PC-9 (cell line): ENCODE measurements around the gene IL4I1. TPM values are rescaled to one million over a fixed set of nuclear protein-coding genes. Genes with fewer than 3 reads are reported as not detected.
"Not testable (repeated sequence)": the region's sequence is repeated elsewhere in the genome, so short reads cannot be mapped to it uniquely, and the experiment has no call there.

Experiments
- BruUV-seq: library from RNA; stranded (reverse); fragments of 400-500 nt; replicated peaks from 2 replicates; lab custom pipeline; 2021; lab: Mats Ljungman, UMichigan
- CTCF ChIA-PET: fragments of 300-600 bp; sonication (Branson Sonifier 250); formaldehyde crosslinking; loops from one replicate; lab custom pipeline; 2022; ENCODE audit warnings: antibody characterized with exemption; lab: Charles Lee
- POLR2A ChIA-PET: fragments of 300-600 bp; sonication (Branson Sonifier 250); formaldehyde crosslinking; loops from one replicate; lab custom pipeline; 2022; ENCODE audit warnings: antibody characterized with exemption; ENCODE audit not compliant: unreplicated experiment; lab: Charles Lee
- DNase-seq, 2 experiments: peaks; one replicate each; pipeline versions ENCODE4 v3.0.0 to v3.0.0-alpha.2; 2015 to 2022; ENCODE audit warnings: mixed read lengths in 1 of 2
- H2AFZ ChIP-seq: fragments of 200-600 bp; sonication (generic); 2 replicates; pipeline ENCODE4 v1.8.1; 2017; ENCODE audit warnings: antibody characterized with exemption
- H3F3A ChIP-seq: fragments of 200-600 bp; sonication (generic); 2 replicates; pipeline ENCODE4 v1.8.1; 2017; ENCODE audit warnings: antibody characterized with exemption, mild to moderate bottlenecking, low read depth; ENCODE audit not compliant: insufficient read depth
- H3K27ac ChIP-seq: fragments of 200-600 bp; sonication (generic); 2 replicates; pipeline ENCODE4 v1.6.1; 2016; ENCODE audit warnings: mixed run types
- H3K27me3 ChIP-seq: fragments of 200-600 bp; sonication (generic); 2 replicates; pipeline ENCODE4 v1.6.1; 2016; ENCODE audit warnings: low read depth, mixed run types; ENCODE audit not compliant: insufficient read depth
- H3K36me3 ChIP-seq: fragments of 200-600 bp; sonication (generic); 2 replicates; pipeline ENCODE4 v1.6.1; 2016; ENCODE audit warnings: low read depth, mixed run types
- H3K4me1 ChIP-seq: fragments of 200-600 bp; sonication (generic); replicated peaks from 2 replicates; pipeline ENCODE4 v1.6.1; 2016; ENCODE audit warnings: mixed run types; ENCODE audit not compliant: insufficient read depth
- H3K4me2 ChIP-seq: fragments of 200-600 bp; sonication (generic); 2 replicates; pipeline ENCODE4 v1.6.1; 2017; ENCODE audit warnings: mixed run types
- H3K4me3 ChIP-seq: fragments of 200-600 bp; sonication (generic); 2 replicates; pipeline ENCODE4 v1.6.1; 2016; ENCODE audit warnings: mixed run types
- H3K79me2 ChIP-seq: fragments of 200-600 bp; sonication (generic); 2 replicates; pipeline ENCODE4 v1.6.1; 2017; ENCODE audit warnings: low read depth, mixed run types
- H3K9me2 ChIP-seq: fragments of 200-600 bp; sonication (generic); 2 replicates; pipeline ENCODE4 v1.8.1; 2017; ENCODE audit warnings: mild to moderate bottlenecking; ENCODE audit not compliant: insufficient read depth
- H3K9me3 ChIP-seq: fragments of 200-600 bp; sonication (generic); 2 replicates; pipeline ENCODE4 v1.8.1; 2016; ENCODE audit warnings: low read depth; ENCODE audit not compliant: insufficient read depth
- H4K20me1 ChIP-seq: fragments of 200-600 bp; sonication (generic); 2 replicates; pipeline ENCODE4 v1.8.1; 2017; ENCODE audit not compliant: insufficient read depth
- CTCF ChIP-seq: fragments of 200-600 bp; sonication (generic); conservative IDR thresholded peaks from 2 replicates; pipeline ENCODE4 v1.6.1; 2017; ENCODE audit warnings: mixed run types, antibody characterized with exemption, mild to moderate bottlenecking, moderate library complexity
- EZH2 ChIP-seq: fragments of 200-600 bp; sonication (generic); IDR thresholded peaks from 2 replicates; pipeline ENCODE4 v1.8.0; 2017; ENCODE audit warnings: antibody characterized with exemption, low read depth
- intact Hi-C: fragments of 100-400 bp; cut with micrococcal nuclease; formaldehyde crosslinking; loops from one replicate; pipeline ENCODE4 v1.10.0; 2022; ENCODE audit not compliant: unreplicated experiment
- total RNA-seq: library from RNA; stranded (reverse); gene quantifications from 2 replicates; pipeline ENCODE4 v1.2.3, GENCODE V29; 2021

IL4I1 gene
- total RNA-seq, 1 experiment from 2014 or later: not detected

GRCh38 chr19:49927526-49928264 lies 31.0 kb upstream of the IL4I1 start:
- no peak for DNase-seq
- intact Hi-C loops: loop anchor here (5.0 kb wide), 1 partner anchor 50 kb away; the partner anchor contains the start of genes AKT1S1 and TBC1D17
- Histone ChIP-seq H4K20me1 (peaks cover 49% of the 10 kb centered on the region), H3F3A (peaks cover 24% of the 10 kb centered on the region; the same call in 1 of the 2 replicates), H3K36me3 (peaks cover 38% of the 10 kb centered on the region; the same call in 1 of the 2 replicates), H3K9me2 (no peaks in the 10 kb centered on the region), H3K4me1 (peaks cover 18% of the 10 kb centered on the region), H3K4me2 (peak overlapping the region; percentile 77), H3K27me3 (no peaks in the 10 kb centered on the region), H3K4me3 (peak overlapping the region; percentile 83; the same call in 1 of the 2 replicates), H3K9me3 (no peaks in the 10 kb centered on the region), H3K27ac (peak overlapping the region; percentile 79; the same call in 1 of the 2 replicates), H3K79me2 (peaks cover 66% of the 10 kb centered on the region), H2AFZ (no peak overlapping the region)
- ChIA-PET CTCF (interaction anchor here (0.6 to 0.7 kb wide), 2 partner anchors 91 to 439 kb away, joined by 3 to 12 read pairs; no protein-coding TSS in a partner anchor), POLR2A (no interaction called here)
- no TSS peak for BruUV-seq
- TF ChIP-seq EZH2 (no peak), CTCF (no peak)

- Histone ChIP-seq H3K4me1 (peaks cover 13% of the 10 kb centered on the region), H3K4me2 (no peak overlapping the region), H3K27ac (no peak overlapping the region), H3F3A (peaks cover 19% of the 10 kb centered on the region; the same call in 1 of the 2 replicates), H4K20me1 (peaks cover 54% of the 10 kb centered on the region), H3K9me2 (no peaks in the 10 kb centered on the region), H2AFZ (no peak overlapping the region), H3K4me3 (no peak overlapping the region), H3K79me2 (peaks cover 76% of the 10 kb centered on the region), H3K36me3 (peaks cover 33% of the 10 kb centered on the region; the same call in 1 of the 2 replicates), H3K9me3 (no peaks in the 10 kb centered on the region), H3K27me3 (no peaks in the 10 kb centered on the region)
- CTCF ChIA-PET: no interaction called here
- DNase-seq: no peak
- TF ChIP-seq CTCF (no peak), EZH2 (no peak)
- POLR2A ChIA-PET: no interaction called here
- intact Hi-C loops: loop anchor here (5.0 kb wide), 1 partner anchor 49 kb away; the partner anchor contains the start of genes AKT1S1 and TBC1D17
- BruUV-seq: no TSS peak
Observed at GRCh38 chr19:49926515-49926914, 29.8 kb upstream of the IL4I1 start.

GRCh38 chr19:49925486-49925885 lies 28.8 kb upstream of the IL4I1 start:
- no peaks in the 10 kb centered on the region for H3K27me3 ChIP-seq
- H3K36me3 ChIP-seq: peaks cover 30% of the 10 kb centered on the region; the same call in 1 of the 2 replicates
- H3K27ac ChIP-seq: no peak overlapping the region
- no peak for TF ChIP-seq EZH2
- H3K9me2 ChIP-seq: no peaks in the 10 kb centered on the region
- peaks cover 64% of the 10 kb centered on the region for H4K20me1 ChIP-seq
- DNase-seq: no peak
- H3K4me1 ChIP-seq: peaks cover 12% of the 10 kb centered on the region
- no peaks in the 10 kb centered on the region for H3K9me3 ChIP-seq
- ChIA-PET POLR2A (interaction anchor here (0.6 kb wide), 1 partner anchor 29 kb away, joined by 3 read pairs; no protein-coding TSS in a partner anchor), CTCF (no interaction called here)
- H3F3A ChIP-seq: peaks cover 9% of the 10 kb centered on the region; the same call in 1 of the 2 replicates
- H3K4me2 ChIP-seq: no peak overlapping the region
- intact Hi-C loops: loop anchor here (5.0 kb wide), 1 partner anchor 48 kb away; the partner anchor contains the start of genes AKT1S1 and TBC1D17
- H2AFZ ChIP-seq: no peak overlapping the region
- no peak overlapping the region for H3K4me3 ChIP-seq
- no TSS peak for BruUV-seq
- H3K79me2 ChIP-seq: peaks cover 84% of the 10 kb centered on the region

- H3K27ac ChIP-seq, H3K9me3 ChIP-seq, H3K27me3 ChIP-seq, H3K4me2 ChIP-seq, H3F3A ChIP-seq, H3K9me2 ChIP-seq, BruUV-seq, CTCF ChIA-PET, DNase-seq, H2AFZ ChIP-seq, POLR2A ChIA-PET, H3K4me3 ChIP-seq: not testable (repeated sequence)
- H3K79me2 ChIP-seq: peaks cover 90% of the 10 kb centered on the region
- peaks cover 12% of the 10 kb centered on the region for H3K4me1 ChIP-seq
- peaks cover 30% of the 10 kb centered on the region; the same call in 1 of the 2 replicates for H3K36me3 ChIP-seq
- peaks cover 70% of the 10 kb centered on the region for H4K20me1 ChIP-seq
- intact Hi-C loops: loop anchor here (5.0 kb wide), 1 partner anchor 48 kb away; the partner anchor contains the start of genes AKT1S1 and TBC1D17
Observed at GRCh38 chr19:49924881-49925210, 28.2 kb upstream of the IL4I1 start.
